Right renal pelvis (tissue), 4 donors: Measurements from ENCODE around the gene STX17. TPM values are rescaled to one million over a fixed set of nuclear protein-coding genes. Genes with fewer than 3 reads are reported as not detected.
"Not testable (repeated sequence)": the region's sequence is repeated elsewhere in the genome, so short reads cannot be mapped to it uniquely, and the experiment has no call there.

Experiments
- DNase-seq, 4 donors: peaks; one replicate each; pipeline ENCODE4 v3.0.0-alpha.2; 2013; ENCODE audit warnings: low read depth in 4 of 4, low spot score in 3 of 4, missing footprints in 1 of 4
- polyA plus RNA-seq, 4 donors: library from polyadenylated mRNA; unstranded; fragments of 120-200 nt; gene quantifications; one replicate each; pipeline ENCODE4 v1.2.1, GENCODE V29; 2013; ENCODE audit not compliant: insufficient read length in 4 of 4

Gene STX17
- polyA plus RNA-seq, 4 donors: 25.2 to 31.4 (median 29.4) TPM

DNA sequence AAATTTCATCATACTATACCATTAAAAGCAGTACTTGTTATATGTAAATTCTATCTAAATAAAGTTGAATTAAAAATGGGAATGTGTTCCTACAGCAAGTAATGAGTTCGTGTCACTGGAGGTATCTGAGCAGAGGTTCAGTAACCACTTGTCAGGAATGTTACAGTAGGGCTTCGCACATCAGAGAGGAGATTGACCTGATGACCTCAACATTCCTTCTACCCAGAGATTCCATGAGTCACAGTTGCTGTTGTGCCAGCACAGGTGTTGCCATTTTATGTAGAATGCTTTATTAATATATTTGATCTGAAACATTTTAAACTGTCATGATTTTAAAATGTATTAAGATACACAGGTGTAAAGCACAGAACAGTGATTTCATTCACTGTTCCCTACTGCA, 60.3 kb downstream of the STX17 start:
- no peak for DNase-seq

GRCh38 chr9:99967457-99967856, 61.0 kb downstream of the STX17 start:
- no peak for DNase-seq

DNA sequence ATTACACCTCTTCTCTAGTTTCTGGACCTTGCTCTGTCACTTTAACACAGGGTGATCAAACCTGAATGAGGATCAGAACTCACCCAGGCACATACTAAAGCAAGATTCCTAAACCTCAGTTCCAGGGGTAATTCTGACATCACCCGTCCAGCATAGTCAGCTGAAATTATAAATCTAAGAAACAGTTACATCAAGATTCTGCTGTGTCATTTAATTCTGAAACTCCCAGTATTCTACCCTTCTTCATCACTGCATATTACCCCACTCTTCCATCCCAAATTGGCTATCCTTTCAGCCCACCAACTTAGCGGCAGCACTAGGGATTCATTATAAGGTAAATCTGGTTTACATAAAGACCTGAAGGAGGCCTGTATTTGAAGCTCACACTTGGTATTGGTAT, 64.0 kb downstream of the STX17 start:
- no peak for DNase-seq

DNA sequence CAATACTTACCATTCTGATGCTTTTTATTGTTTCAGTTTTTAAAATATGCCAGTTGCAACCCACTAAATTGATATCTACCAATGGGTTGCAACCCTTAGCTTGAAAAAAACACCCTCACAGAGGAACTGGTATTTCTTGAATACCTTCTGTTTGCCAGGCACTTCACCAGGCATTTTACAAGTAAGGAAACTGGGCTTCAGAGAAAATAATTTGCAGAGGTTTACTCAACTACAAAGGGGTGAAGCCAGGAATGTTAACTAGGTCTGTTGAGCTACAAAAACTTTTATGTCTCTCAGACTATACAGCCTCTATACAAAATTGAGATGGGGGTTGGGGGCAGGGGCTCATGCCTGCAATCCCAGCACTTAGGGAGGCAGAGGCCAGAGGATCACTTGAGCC, 65.0 kb downstream of the STX17 start:
- DNase-seq: no peak

- DNase-seq: no peak
These were observed 67.0 kb downstream of the STX17 start for GRCh38 chr9:99973455-99973854.

- no peak for DNase-seq
These were observed 70.8 kb downstream of the STX17 start for GRCh38 chr9:99977033-99977792.

- DNase-seq: no peak
These were observed 71.8 kb downstream of the STX17 start for GRCh38 chr9:99978221-99978620.

- no peak for DNase-seq
These were observed 74.1 kb downstream of the STX17 start for GRCh38 chr9:99980598-99980997.

- no peak for DNase-seq
These were observed 80.2 kb downstream of the STX17 start for GRCh38 chr9:99986642-99987041.

GRCh38 chr9:99990508-99990907, 84.1 kb downstream of the STX17 start:
- DNase-seq: not testable (repeated sequence)

GRCh38 chr9:99998266-99998665, 91.8 kb downstream of the STX17 start:
- no peak for DNase-seq

- DNase-seq: no peak
These were observed 92.4 kb downstream of the STX17 start for GRCh38 chr9:99998866-99999265.

DNA sequence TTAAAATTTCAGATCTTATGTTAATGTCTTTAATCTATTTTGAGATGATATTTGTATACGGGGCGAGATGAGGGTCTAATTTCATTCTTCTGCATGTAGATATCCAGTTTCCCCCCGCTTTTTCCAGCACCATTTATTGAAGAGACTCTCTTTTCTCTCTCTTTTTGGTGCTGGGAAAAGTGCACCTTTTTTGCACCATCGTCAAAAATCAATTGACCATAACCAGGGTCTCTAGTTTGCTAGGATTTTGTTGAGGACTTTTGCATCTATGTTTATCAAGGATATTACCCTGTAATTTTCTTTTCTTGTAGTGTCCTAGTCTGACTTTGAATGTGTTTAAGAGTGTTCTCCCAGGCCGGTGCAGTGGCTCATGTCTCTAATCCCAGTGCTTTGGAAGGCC, 93.3 kb downstream of the STX17 start:
- DNase-seq: no peak

GRCh38 chr9:100011062-100011681, 104.7 kb downstream of the STX17 start:
- peak in 3 of 4 donors; percentile 3 to 10 (median 8) for DNase-seq

DNA sequence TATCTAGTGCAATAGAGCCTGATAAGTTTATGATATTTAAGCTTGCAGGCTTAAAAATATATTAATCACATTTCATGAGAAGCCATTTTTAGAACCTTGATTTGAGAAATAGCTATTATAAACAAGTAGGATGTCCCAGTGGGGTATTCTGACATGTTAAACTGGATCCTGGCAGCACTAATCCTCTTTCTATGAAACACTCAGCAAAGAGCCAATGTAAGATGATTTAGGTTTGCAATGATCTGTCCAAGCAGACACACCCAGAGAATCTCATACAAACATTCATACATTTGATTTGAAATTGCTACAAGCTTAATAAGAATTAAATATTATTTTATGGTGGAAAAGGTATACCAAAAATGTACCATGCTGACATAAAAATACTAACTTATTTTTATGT, 105.8 kb downstream of the STX17 start:
- no peak for DNase-seq

GRCh38 chr9:100013573-100013972, 107.1 kb downstream of the STX17 start:
- no peak for DNase-seq

DNA sequence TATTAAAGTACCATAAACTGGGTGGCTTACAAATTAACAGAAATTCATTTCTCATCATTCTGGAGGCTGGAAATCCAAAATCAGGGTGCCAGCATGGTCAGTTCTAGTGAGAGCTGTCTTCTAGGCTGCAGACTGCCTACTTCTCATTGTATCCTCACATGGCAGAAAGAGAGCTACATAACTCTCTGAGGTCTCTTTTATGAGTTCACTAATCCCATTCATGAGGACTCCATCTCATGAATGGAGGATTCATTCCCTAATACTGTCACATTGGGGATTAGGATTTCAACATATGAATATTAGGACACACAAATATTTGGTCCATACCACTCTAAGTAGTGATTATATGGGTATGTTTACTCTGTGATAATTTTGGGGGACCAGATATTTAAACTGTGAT, 108.4 kb downstream of the STX17 start:
- no peak for DNase-seq

DNA sequence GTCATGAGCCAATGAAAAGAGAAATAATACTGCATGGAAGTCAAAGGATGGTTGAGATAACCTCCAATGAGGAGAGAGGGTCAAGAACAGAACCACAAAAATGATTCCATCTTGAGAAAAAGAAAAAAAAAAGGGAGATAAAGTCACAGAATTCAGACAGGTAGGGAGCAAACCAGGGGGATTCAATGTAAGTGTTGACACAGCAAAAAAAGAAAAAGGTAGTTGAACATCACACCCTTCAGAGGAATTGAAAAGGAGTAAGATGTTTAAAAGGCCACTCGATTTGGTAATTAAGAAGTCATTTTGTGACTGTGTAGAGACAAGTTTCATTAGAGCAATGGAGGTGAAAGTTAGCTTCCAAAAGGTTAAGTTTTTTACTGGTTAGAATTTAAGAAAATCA, 113.1 kb downstream of the STX17 start:
- DNase-seq: no peak
